Testis (tissue), 2 donors: Measurements from ENCODE around the gene BOLL.

Source experiments
- CTCF ChIP-seq, 3 experiments: fragments of 450-650 bp in 2 of 3; fragments of 200-600 bp in 1 of 3; sonication (generic) in 1 of 3; IDR thresholded peaks; one replicate each; pipeline ENCODE4 v1.5.1; 2016 to 2019; ENCODE audit warnings: antibody characterized with exemption in 3 of 3, mild to moderate bottlenecking in 2 of 3, moderate library complexity in 1 of 3
- POLR2A ChIP-seq: fragments of 450-650 bp; IDR thresholded peaks from one replicate; pipeline ENCODE4 v1.6.1; 2017; ENCODE audit warnings: antibody characterized with exemption, mild to moderate bottlenecking, moderate library complexity

- peak; percentile 43 to 66 (median 64) for TF ChIP-seq CTCF (IDR thresholded peaks at IDR 0.05)
- no peak for TF ChIP-seq POLR2A
Measured at GRCh38 chr2:197803033-197803444, 17.9 kb upstream of the BOLL start.
